ENCODE data around the gene DYNLT2.

- TF ChIP-seq CTCF (IDR thresholded peaks at IDR 0.05; ENCODE audit: poor library complexity) (no peak), EZH2phosphoT487 (IDR thresholded peaks at IDR 0.05; ENCODE audit: low read depth, severe bottlenecking, unreplicated experiment) (no peak), EZH2 (IDR thresholded peaks at IDR 0.05; ENCODE audit: borderline replicate concordance) (no peak)
These were observed 32.8 kb upstream of the DYNLT2 start for GRCh38 chr6:169783971-169784820.

All from hepatocyte (in vitro differentiated cells).